ENCODE measurements around the gene LMAN1L.

GRCh38 chr15:74768099-74768770 lies 44.4 kb upstream of the LMAN1L start:
- no peak for TF ChIP-seq POLR2A (IDR thresholded peaks at IDR 0.05)
- TF ChIP-seq CTCF (IDR thresholded peaks at IDR 0.05 in 8 of 11, conservative IDR thresholded peaks at IDR 0.05 in 3 of 11), result no peak
- no peak for TF ChIP-seq POLR2AphosphoS5 (IDR thresholded peaks at IDR 0.05)
